T-cell (primary cell): ENCODE results near the gene ERP27. TPM values are rescaled to one million over a fixed set of nuclear protein-coding genes. Genes with fewer than 3 reads are reported as not detected.

ENCODE experiments used
- ATAC-seq, 4 experiments: fragments of 200-7000 bp in 3 of 4; fragments of 150-1000 bp in 1 of 4; cut with Tn5 transposase; replicated peaks in 1 of 4; 1 replicate in 3 of 4; 2 replicates in 1 of 4; pipeline ENCODE4 v1.10.0; 2021; ENCODE audit warnings: moderate library complexity in 3 of 4, mild to moderate bottlenecking in 2 of 4, moderate number of reproducible peaks in 1 of 4
- CTCF ChIA-PET, 2 donors: fragments of 300-600 bp; sonication (Branson Sonifier 250); formaldehyde crosslinking; loops; one replicate each; lab custom pipeline; 2022; ENCODE audit warnings: antibody characterized with exemption in 2 of 2; lab: Charles Lee
- POLR2A ChIA-PET, 2 donors: fragments of 300-600 bp; sonication (Branson Sonifier 250); formaldehyde crosslinking; loops; one replicate each; lab custom pipeline; 2022; ENCODE audit warnings: antibody characterized with exemption in 2 of 2; lab: Charles Lee
- DNase-seq, 35 experiments: peaks; one replicate each; pipeline versions ENCODE4 v3.0.0 to v3.0.0-alpha.2; 2013 to 2023
- H3K27ac ChIP-seq: one replicate; pipeline ENCODE4 v1.5.1; 2013; ENCODE audit warnings: low read length
- H3K27me3 ChIP-seq, 2 experiments: replicated peaks in 1 of 2; 1 replicate in 1 of 2; 2 replicates in 1 of 2; pipeline versions ENCODE4 v1.6.1 to v1.7.0; 2013; ENCODE audit warnings: low read length in 1 of 2, mixed read lengths in 1 of 2; ENCODE audit not compliant: control insufficient read depth in 2 of 2, insufficient read depth in 2 of 2; ENCODE audit errors: extremely low read depth in 1 of 2
- H3K36me3 ChIP-seq, 2 donors: 1 replicate in 1 of 2; 2 replicates in 1 of 2; pipeline versions ENCODE4 v1.6.1 to v1.7.0; 2013; ENCODE audit warnings: low read length in 1 of 2; ENCODE audit not compliant: control insufficient read depth in 2 of 2, insufficient read depth in 1 of 2; ENCODE audit errors: extremely low read depth in 1 of 2
- H3K4me1 ChIP-seq, 2 experiments: 1 replicate in 1 of 2; 2 replicates in 1 of 2; pipeline versions ENCODE4 v1.6.1 to v1.7.0; 2013; ENCODE audit warnings: low read length in 2 of 2, mixed read lengths in 1 of 2; ENCODE audit not compliant: insufficient read depth in 2 of 2, control insufficient read depth in 1 of 2; ENCODE audit errors: extremely low read depth in 1 of 2
- H3K4me3 ChIP-seq, 2 donors: 1 replicate in 1 of 2; 2 replicates in 1 of 2; pipeline versions ENCODE4 v1.5.1 to v1.7.0; 2013; ENCODE audit warnings: mild to moderate bottlenecking in 2 of 2, low read length in 1 of 2, moderate library complexity in 1 of 2; ENCODE audit not compliant: control insufficient read depth in 1 of 2; ENCODE audit errors: extremely low read depth in 1 of 2
- H3K9me3 ChIP-seq: 2 replicates; pipeline ENCODE4 v1.7.0; 2013
- H3K27ac Mint-ChIP-seq, 2 donors: one replicate each; pipeline ENCODE4 v1.8.0; 2020 to 2021; ENCODE audit warnings: mild to moderate bottlenecking in 2 of 2, mixed read lengths in 2 of 2
- H3K27me3 Mint-ChIP-seq, 2 donors: one replicate each; pipeline ENCODE4 v1.8.0; 2021 to 2022; ENCODE audit warnings: mixed read lengths in 2 of 2
- H3K36me3 Mint-ChIP-seq: one replicate; pipeline ENCODE4 v1.8.0; 2021; ENCODE audit warnings: mixed read lengths
- H3K4me1 Mint-ChIP-seq, 3 donors: one replicate each; pipeline ENCODE4 v1.8.0; 2020 to 2022; ENCODE audit warnings: mixed read lengths in 3 of 3, mild to moderate bottlenecking in 1 of 3
- H3K4me3 Mint-ChIP-seq, 3 donors: one replicate each; pipeline ENCODE4 v1.8.0; 2020 to 2022; ENCODE audit warnings: mild to moderate bottlenecking in 3 of 3, mixed read lengths in 3 of 3, moderate library complexity in 3 of 3
- H3K9me3 Mint-ChIP-seq, 3 donors: one replicate each; pipeline ENCODE4 v1.8.0; 2020 to 2022; ENCODE audit warnings: mixed read lengths in 3 of 3
- WGBS: methylation state at CpG from one replicate; pipeline ENCODE4 v1.1.5; 2013; ENCODE audit warnings: missing lambda C conversion rate; ENCODE audit not compliant: insufficient coverage; 5-methylcytosine and 5-hydroxymethylcytosine counted together
- total RNA-seq, 35 experiments: library from RNA in 6 of 35; stranded (reverse) in 6 of 35; fragments of 120-200 nt in 1 of 35; gene quantifications; one replicate each; pipeline versions ENCODE4 v1.2.1 to v1.2.4 and lab custom pipeline; 2013 to 2026

The ERP27 gene
- total RNA-seq, 5 donors from 2014 or later (not counting 1 experiment from before 2014, with no cell fraction given) = 11.1 to 21.8 (median 14.7) TPM

GRCh38 chr12:14962797-14963196 is 24.5 kb upstream of the ERP27 start:
- H3K36me3 Mint-ChIP-seq = peaks cover 23% of the 10 kb centered on the region
- ChIA-PET CTCF (interaction anchor here (0.6 to 3.2 kb wide), 2 partner anchors 33 to 741 kb away, joined by 4 to 18 read pairs; no protein-coding TSS in a partner anchor), POLR2A (interaction anchor here (0.6 to 2.9 kb wide), 6 partner anchors 11 to 192 kb away, joined by 3 to 22 read pairs (median 9); partner anchors contain the start of genes C12orf60 (in 1 of the 2) and WBP11 (in 1 of the 2))
- peaks cover 24 to 31% of the 10 kb centered on the region in 2 experiments for H3K4me1 ChIP-seq
- H3K27ac Mint-ChIP-seq = peak overlapping the region; percentile 95 to 98
- H3K27me3 ChIP-seq = no peaks in the 10 kb centered on the region
- no peaks in the 10 kb centered on the region for H3K9me3 ChIP-seq
- H3K9me3 Mint-ChIP-seq = peaks cover 0 to 4% (median 0%) of the 10 kb centered on the region in 3 donors
- no CpG with 5 or more reads among the region's 3 CpGs for WGBS
- H3K36me3 ChIP-seq = peaks cover 0 to 2% of the 10 kb centered on the region in 2 donors
- H3K4me3 ChIP-seq = no peak overlapping the region
- no peak for ATAC-seq
- no peak for DNase-seq
- peaks cover 55 to 69% (median 63%) of the 10 kb centered on the region in 3 donors for H3K4me1 Mint-ChIP-seq
- peak overlapping the region; percentile 97 for H3K27ac ChIP-seq
- H3K4me3 Mint-ChIP-seq = peak overlapping the region; percentile 32 to 98 (median 97)
- no peaks in the 10 kb centered on the region for H3K27me3 Mint-ChIP-seq

GRCh38 chr12:14962153-14962539 is 23.8 kb upstream of the ERP27 start:
- POLR2A ChIA-PET = interaction anchor here (0.6 to 2.9 kb wide), 11 partner anchors 10 to 192 kb away, joined by 3 to 22 read pairs (median 4); partner anchors contain the start of genes C12orf60 (in 1 of the 2) and WBP11 (in 1 of the 2)
- no peaks in the 10 kb centered on the region for H3K9me3 ChIP-seq
- peaks cover 0 to 7% of the 10 kb centered on the region in 2 donors for H3K36me3 ChIP-seq
- no peaks in the 10 kb centered on the region for H3K27me3 ChIP-seq
- ATAC-seq = no peak
- H3K36me3 Mint-ChIP-seq = peaks cover 27% of the 10 kb centered on the region
- CTCF ChIA-PET = interaction anchor here (0.6 to 3.2 kb wide), 8 partner anchors 10 to 740 kb away, joined by 3 to 18 read pairs (median 4); partner anchors contain the start of genes ATF7IP (in 1 of the 2) and ERP27 (in 1 of the 2)
- peak overlapping the region; percentile 97 for H3K27ac ChIP-seq
- H3K4me3 ChIP-seq = peak overlapping the region; percentile 77 to 88
- H3K4me1 ChIP-seq = peaks cover 31 to 37% of the 10 kb centered on the region in 2 experiments
- peak overlapping the region; percentile 97 to 98 (median 98) for H3K4me3 Mint-ChIP-seq
- peaks cover 55 to 69% (median 65%) of the 10 kb centered on the region in 3 donors for H3K4me1 Mint-ChIP-seq
- H3K27me3 Mint-ChIP-seq = no peaks in the 10 kb centered on the region
- H3K27ac Mint-ChIP-seq = peak overlapping the region; percentile 95 to 98
- H3K9me3 Mint-ChIP-seq = peaks cover 0 to 4% (median 0%) of the 10 kb centered on the region in 3 donors
- peak in 1 of 35 experiments; percentile 54 for DNase-seq
- no CpG with 5 or more reads among the region's 3 CpGs for WGBS

- peak; percentile 79 to 82 (median 81) for ATAC-seq
Observed at GRCh38 chr12:14961466-14962152, 23.3 kb upstream of the ERP27 start, which contains the start of gene ARHGDIB. Gene ARHGDIB (minus strand): TSS chr12:14961601. CDS start chr12:14950712, 10,889 bp downstream.

GRCh38 chr12:14960548-14961465 is 22.5 kb upstream of the ERP27 start:
- Mint-ChIP-seq H3K36me3 (peaks cover 34% of the 10 kb centered on the region), H3K4me3 (peak overlapping the region; percentile 97 to 98 (median 98)), H3K9me3 (peaks cover 0 to 4% (median 0%) of the 10 kb centered on the region in 3 donors), H3K27me3 (no peaks in the 10 kb centered on the region), H3K27ac (peak overlapping the region; percentile 95 to 98), H3K4me1 (peaks cover 66 to 77% (median 71%) of the 10 kb centered on the region in 3 donors)
- Histone ChIP-seq H3K27me3 (no peaks in the 10 kb centered on the region), H3K36me3 (peaks cover 0 to 12% of the 10 kb centered on the region in 2 donors), H3K27ac (peak overlapping the region; percentile 97), H3K4me3 (peak overlapping the region; percentile 77 to 88), H3K4me1 (peaks cover 41 to 49% of the 10 kb centered on the region in 2 experiments), H3K9me3 (no peaks in the 10 kb centered on the region)
- CTCF ChIA-PET = interaction anchor here in 1 of 2 donors (0.6 to 3.2 kb wide), 9 partner anchors 8 to 191 kb away, joined by 3 to 18 read pairs (median 5); partner anchors contain the start of gene ERP27
- POLR2A ChIA-PET = interaction anchor here (0.6 to 2.9 kb wide), 10 partner anchors 8 to 190 kb away, joined by 3 to 22 read pairs (median 6); partner anchors contain the start of genes C12orf60 (in 1 of the 2) and WBP11 (in 1 of the 2)
- ATAC-seq (peak; percentile 51 to 62 (median 61)), DNase-seq (peak in 34 of 35 experiments; percentile 26 to 75 (median 54))
- 0% methylated on average over 8 of the region's 13 CpGs for WGBS

More at GRCh38 chr12:14961466-14962152, 23.3 kb upstream of the ERP27 start, which contains the start of gene ARHGDIB:
- peak in 34 of 35 experiments; percentile 54 to 95 (median 87) for DNase-seq
- Mint-ChIP-seq H3K27me3 (no peaks in the 10 kb centered on the region), H3K4me1 (peaks cover 60 to 74% (median 69%) of the 10 kb centered on the region in 3 donors), H3K4me3 (peak within 1 kb of the TSS; percentile 97 to 98 (median 98)), H3K36me3 (peaks cover 31% of the 10 kb centered on the region), H3K27ac (peak within 1 kb of the TSS; percentile 95 to 98), H3K9me3 (peaks cover 0 to 4% (median 0%) of the 10 kb centered on the region in 3 donors)
- ChIA-PET CTCF (interaction anchor here in 1 of 2 donors (0.6 to 3.2 kb wide), 8 partner anchors 9 to 596 kb away, joined by 3 to 18 read pairs (median 4); partner anchors contain the start of genes ATF7IP and ERP27), POLR2A (interaction anchor here (0.6 to 2.9 kb wide), 12 partner anchors 9 to 191 kb away, joined by 3 to 22 read pairs (median 4); partner anchors contain the start of genes C12orf60 (in 1 of the 2) and WBP11 (in 1 of the 2))
- peaks cover 0 to 10% of the 10 kb centered on the region in 2 donors for H3K36me3 ChIP-seq
- no peaks in the 10 kb centered on the region for H3K27me3 ChIP-seq
- peaks cover 34 to 42% of the 10 kb centered on the region in 2 experiments for H3K4me1 ChIP-seq
- peak within 1 kb of the TSS; percentile 77 to 88 for H3K4me3 ChIP-seq
- WGBS = 0% methylated on average over 3 of the region's 14 CpGs
- peak within 1 kb of the TSS; percentile 97 for H3K27ac ChIP-seq
- no peaks in the 10 kb centered on the region for H3K9me3 ChIP-seq

GRCh38 chr12:14959916-14960496 is 21.7 kb upstream of the ERP27 start:
- Mint-ChIP-seq H3K4me1 (peaks cover 63 to 74% (median 70%) of the 10 kb centered on the region in 3 donors), H3K27me3 (no peaks in the 10 kb centered on the region), H3K4me3 (peak overlapping the region; percentile 97 to 98 (median 98)), H3K9me3 (peaks cover 0 to 4% (median 0%) of the 10 kb centered on the region in 3 donors), H3K27ac (peak overlapping the region; percentile 95 to 98), H3K36me3 (peaks cover 38% of the 10 kb centered on the region)
- H3K27ac ChIP-seq = peak overlapping the region; percentile 97
- ChIA-PET POLR2A (interaction anchor here (0.6 to 2.0 kb wide), 10 partner anchors 8 to 190 kb away, joined by 3 to 6 read pairs (median 3); no protein-coding TSS in a partner anchor), CTCF (interaction anchor here in 1 of 2 donors (1.3 to 2.0 kb wide), 2 partner anchors 12 to 36 kb away, joined by 3 to 6 read pairs; no protein-coding TSS in a partner anchor)
- H3K4me3 ChIP-seq = peak overlapping the region; percentile 77 to 88
- H3K9me3 ChIP-seq = no peaks in the 10 kb centered on the region
- DNase-seq = peak in 1 of 35 experiments; percentile 26
- no peak for ATAC-seq
- peaks cover 40 to 57% of the 10 kb centered on the region in 2 experiments for H3K4me1 ChIP-seq
- no peaks in the 10 kb centered on the region for H3K27me3 ChIP-seq
- WGBS = 0% methylated on average over 2 of the region's 4 CpGs
- H3K36me3 ChIP-seq = peaks cover 0 to 17% of the 10 kb centered on the region in 2 donors
